GM18505 (cell line): ENCODE results near the gene FBLN2.

Experiments used
- ATAC-seq: cut with Tn5 transposase; IDR thresholded peaks from one replicate; pipeline ENCODE4 v1.9.1; 2021; ENCODE audit not compliant: unreplicated experiment
- POLR2A ChIP-seq: IDR thresholded peaks from 4 replicates; pipeline ENCODE4 v1.6.1; 2011; ENCODE audit warnings: borderline replicate concordance; ENCODE audit not compliant: insufficient read depth, insufficient read length; ENCODE audit errors: extremely low read depth

The FBLN2 gene

DNA sequence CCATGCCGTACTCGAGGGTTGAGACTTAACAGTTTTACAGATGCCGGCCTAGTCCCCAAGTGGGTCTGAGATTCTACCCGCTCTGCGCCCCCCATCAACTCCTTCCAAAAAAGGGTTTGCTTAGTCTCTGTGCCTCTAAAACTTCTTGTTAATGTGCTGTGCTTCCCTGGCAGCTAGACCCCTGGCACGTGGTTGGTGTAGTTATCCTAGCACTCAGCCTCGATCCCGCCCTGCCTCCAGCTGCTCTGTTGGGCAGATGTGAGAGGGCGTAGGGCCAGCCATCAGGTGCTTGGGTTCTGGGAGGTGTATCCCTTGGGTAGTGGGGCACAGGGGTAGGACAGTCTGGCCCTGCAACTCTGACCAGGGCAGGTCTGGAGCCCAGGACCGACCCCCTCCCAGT lies 79.5 kb downstream of the FBLN2 start:
- ATAC-seq, result no peak
- TF ChIP-seq POLR2A, result no peak

DNA sequence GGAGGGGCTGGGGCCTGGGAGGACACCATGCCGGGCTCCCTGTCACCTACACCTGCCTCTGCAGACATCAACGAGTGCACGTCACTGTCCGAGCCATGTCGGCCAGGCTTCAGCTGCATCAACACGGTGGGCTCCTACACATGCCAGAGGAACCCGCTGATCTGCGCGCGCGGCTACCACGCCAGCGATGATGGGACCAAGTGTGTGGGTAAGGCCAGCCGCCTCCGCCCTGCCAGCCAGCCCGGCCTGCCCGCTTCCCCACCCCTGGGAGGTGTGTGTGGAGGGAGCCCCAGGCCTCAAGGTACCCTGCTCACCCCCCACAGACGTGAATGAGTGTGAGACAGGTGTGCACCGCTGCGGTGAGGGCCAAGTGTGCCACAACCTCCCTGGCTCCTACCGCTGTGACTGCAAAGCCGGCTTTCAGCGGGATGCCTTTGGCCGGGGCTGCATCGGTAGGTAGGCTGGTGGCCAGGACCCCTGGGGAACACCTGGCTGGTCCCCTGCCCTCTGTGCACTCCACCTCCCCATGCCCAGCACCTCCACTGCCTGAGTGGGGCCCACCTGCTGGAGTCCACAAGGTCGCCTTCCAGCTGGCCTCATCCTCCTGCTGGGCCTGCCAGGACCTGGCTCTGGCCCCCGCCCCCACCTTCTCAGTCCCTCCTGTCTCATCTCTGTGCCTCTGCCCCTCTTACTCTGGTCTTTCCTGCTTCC lies 80.1 kb downstream of the FBLN2 start:
- no peak for ATAC-seq
- no peak for TF ChIP-seq POLR2A

GRCh38 chr3:13629644-13630043 lies 80.7 kb downstream of the FBLN2 start:
- no peak for ATAC-seq
- no peak for TF ChIP-seq POLR2A

GRCh38 chr3:13631256-13631655 lies 82.3 kb downstream of the FBLN2 start:
- ATAC-seq, result no peak
- no peak for TF ChIP-seq POLR2A

DNA sequence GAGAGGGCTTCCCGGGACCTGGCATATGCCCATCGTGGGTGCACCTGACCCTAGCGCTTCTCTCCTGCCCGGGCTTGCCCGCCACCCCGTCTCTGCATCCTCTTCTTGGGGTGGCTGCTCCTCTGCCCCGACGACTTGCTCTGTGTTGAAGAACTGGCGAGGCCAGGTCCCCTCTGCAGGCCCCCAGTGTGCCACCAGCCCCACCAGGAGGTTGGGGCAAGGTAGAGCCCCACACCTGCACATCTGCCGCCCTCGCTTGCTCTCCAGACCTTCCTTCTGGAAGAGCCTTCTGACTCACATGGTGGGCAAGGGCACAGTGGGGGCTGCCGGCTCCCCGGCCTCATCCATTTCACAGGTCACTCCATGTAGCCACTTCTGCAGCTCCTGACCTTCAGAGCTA lies 84.3 kb downstream of the FBLN2 start:
- no peak for TF ChIP-seq POLR2A

DNA sequence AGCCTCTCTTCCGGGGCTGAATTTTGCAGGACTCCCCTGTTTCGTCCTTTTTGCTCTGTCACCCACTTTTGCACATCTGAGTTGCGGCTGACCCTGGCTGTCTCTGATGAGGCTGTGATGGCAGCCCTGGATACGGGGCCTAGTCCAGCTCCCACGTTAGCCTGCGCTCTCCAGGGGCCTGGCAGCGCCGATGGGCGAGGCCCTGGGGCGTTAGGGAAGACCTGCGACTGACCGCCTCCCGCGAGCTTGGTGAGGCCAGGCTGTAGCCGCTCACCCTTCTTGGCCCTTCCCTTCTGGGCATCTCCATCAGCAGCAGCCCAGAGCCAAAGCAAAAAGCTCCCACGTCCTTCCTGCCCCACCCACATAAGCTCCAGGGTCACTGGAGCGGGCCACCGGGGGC lies 85.2 kb downstream of the FBLN2 start:
- ATAC-seq, result no peak
- TF ChIP-seq POLR2A, result no peak

More for the DNA sequence above, 84.3 kb downstream of the FBLN2 start:
- no peak for ATAC-seq

GRCh38 chr3:13634615-13635014 lies 85.7 kb downstream of the FBLN2 start:
- ATAC-seq, result no peak
- TF ChIP-seq POLR2A, result no peak

- no peak for ATAC-seq
- TF ChIP-seq POLR2A, result no peak
Measured at GRCh38 chr3:13636186-13636585, 87.3 kb downstream of the FBLN2 start.

- no peak for ATAC-seq
- TF ChIP-seq POLR2A, result no peak
Measured at GRCh38 chr3:13636874-13637273, 87.9 kb downstream of the FBLN2 start.

GRCh38 chr3:13637311-13637891 lies 88.5 kb downstream of the FBLN2 start:
- TF ChIP-seq POLR2A, result no peak
- ATAC-seq, result no peak

- ATAC-seq, result no peak
- TF ChIP-seq POLR2A, result no peak
Measured at GRCh38 chr3:13637953-13638352, 89.0 kb downstream of the FBLN2 start.

GRCh38 chr3:13638927-13639326 lies 90.0 kb downstream of the FBLN2 start:
- no peak for TF ChIP-seq POLR2A
- ATAC-seq, result no peak

GRCh38 chr3:13642597-13642996 lies 93.7 kb downstream of the FBLN2 start:
- TF ChIP-seq POLR2A, result no peak
- ATAC-seq, result no peak

DNA sequence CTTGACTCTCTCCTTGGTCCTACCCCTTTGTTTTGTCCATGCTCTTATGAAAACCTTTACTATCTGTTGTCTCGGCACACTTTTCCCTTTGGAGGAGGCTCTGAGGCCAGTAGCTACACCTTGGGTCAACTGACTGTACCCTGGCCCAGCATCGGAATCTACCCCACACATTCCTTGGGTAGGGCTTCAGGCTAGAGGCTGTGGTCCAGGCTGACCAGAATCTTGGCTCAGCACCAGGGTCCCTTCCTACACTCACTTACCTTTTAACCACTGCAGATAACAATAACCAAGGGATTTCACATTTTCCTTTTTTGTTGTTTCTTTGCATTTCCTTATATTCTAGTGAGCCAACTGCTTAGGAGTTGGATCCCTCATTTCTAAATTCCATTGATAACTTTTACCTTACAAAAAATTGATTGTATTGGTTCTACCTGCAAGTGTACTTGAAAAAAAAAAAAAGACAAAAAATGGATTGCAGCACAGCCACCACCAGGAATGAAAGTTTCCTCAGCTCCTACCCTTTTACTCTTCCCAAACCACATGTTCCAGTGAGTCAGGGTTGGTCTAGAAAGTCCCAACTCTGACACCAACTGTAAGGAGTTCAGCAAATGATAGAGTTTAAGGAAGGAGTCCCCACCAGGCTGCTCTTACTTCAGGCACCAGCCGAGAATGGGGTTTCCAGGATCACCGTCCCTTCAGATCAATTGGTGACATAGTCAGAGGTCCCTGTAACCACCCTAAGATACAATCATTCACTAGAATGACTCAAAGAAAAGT lies 95.6 kb downstream of the FBLN2 start:
- ATAC-seq, result no peak
- no peak for TF ChIP-seq POLR2A
